Ramos (cell line): ENCODE results near the gene FSHR.

Experiments used
- in situ Hi-C: fragments of 300-500 bp; cut with MboI; formaldehyde crosslinking; loops from one replicate; pipeline ENCODE4 v1.14.3; 2022; ENCODE audit warnings: low sequenced_read_pairs; ENCODE audit not compliant: unreplicated experiment

FSHR gene

DNA sequence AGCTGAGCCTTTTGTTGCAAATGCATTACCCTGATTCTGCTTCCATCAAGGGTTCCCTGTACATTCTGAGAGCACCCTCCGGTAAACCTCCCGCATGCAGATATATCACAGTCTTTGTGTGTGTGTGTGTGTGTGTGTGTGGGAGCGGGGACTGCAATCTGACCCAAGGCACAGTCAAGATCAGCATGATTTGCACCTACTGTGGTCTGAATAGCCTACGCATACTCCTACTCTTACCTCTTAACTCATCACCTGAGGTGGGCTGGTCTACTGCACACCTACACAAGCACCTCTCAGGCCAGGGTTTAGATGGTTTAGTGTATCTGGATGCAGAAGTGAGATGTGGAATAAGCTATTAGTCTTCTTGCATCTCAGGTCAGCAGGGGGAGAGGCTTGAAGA lies 174.6 kb downstream of the FSHR start:
- in situ Hi-C loops: no loop called here

- in situ Hi-C loops: no loop called here
Observed at GRCh38 chr2:48978131-48978530, 176.2 kb downstream of the FSHR start.

- in situ Hi-C loops: no loop called here
Observed at GRCh38 chr2:48971801-48972200, 182.5 kb downstream of the FSHR start.

- in situ Hi-C loops: no loop called here
Observed at GRCh38 chr2:48968011-48968410, 186.3 kb downstream of the FSHR start.

- in situ Hi-C loops: no loop called here
Observed at GRCh38 chr2:48965204-48965603, 189.1 kb downstream of the FSHR start.

DNA sequence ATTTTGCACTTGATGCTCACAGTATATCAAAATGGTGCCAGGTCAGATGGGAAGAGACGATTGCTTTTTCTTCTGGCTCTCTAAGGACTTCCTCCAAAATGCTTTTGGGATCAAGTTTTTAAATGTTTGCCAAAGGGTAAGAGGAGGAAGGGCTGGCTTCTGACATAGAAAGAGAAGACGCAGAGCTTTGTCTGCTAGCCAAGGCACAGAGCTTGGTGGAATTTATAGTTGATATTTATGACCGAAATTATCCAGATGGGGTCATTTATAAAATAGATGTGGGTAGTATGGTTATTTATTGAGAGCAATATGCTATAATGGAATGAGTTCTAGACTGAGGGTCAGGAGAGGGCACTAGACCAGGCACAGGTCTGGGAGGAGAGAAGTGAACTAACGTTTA lies 193.3 kb downstream of the FSHR start:
- in situ Hi-C loops: no loop called here

- in situ Hi-C loops: no loop called here
Observed at GRCh38 chr2:48954935-48955334, 199.4 kb downstream of the FSHR start.

- in situ Hi-C loops: no loop called here
Observed at GRCh38 chr2:48954311-48954710, 200.0 kb downstream of the FSHR start.

- in situ Hi-C loops: no loop called here
Observed at GRCh38 chr2:48952614-48953013, 201.7 kb downstream of the FSHR start.

DNA sequence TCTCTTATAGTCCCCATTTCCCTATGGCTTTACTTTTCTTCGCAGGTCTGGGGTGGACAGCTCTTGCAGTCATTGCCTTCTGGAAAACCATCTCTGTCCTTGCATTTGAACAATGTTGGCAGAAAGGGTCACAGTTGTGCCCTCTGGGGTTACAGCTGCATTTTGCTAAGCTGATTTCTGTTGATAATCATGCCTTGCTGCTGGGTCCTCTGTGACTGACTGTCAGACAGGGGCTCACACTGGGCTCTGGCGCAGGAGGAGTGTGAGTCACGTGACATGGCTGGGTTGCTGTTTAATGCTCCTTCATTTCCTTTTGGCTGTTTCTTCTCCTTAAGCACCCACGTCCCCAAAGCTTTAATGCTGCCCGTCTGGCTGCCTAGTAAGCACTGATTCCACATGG lies 202.2 kb downstream of the FSHR start:
- in situ Hi-C loops: no loop called here

GRCh38 chr2:48948400-48949125 lies 205.8 kb downstream of the FSHR start:
- in situ Hi-C loops: loop anchor here (10.0 kb wide), 1 partner anchor 1456 kb away; no protein-coding TSS in a partner anchor

DNA sequence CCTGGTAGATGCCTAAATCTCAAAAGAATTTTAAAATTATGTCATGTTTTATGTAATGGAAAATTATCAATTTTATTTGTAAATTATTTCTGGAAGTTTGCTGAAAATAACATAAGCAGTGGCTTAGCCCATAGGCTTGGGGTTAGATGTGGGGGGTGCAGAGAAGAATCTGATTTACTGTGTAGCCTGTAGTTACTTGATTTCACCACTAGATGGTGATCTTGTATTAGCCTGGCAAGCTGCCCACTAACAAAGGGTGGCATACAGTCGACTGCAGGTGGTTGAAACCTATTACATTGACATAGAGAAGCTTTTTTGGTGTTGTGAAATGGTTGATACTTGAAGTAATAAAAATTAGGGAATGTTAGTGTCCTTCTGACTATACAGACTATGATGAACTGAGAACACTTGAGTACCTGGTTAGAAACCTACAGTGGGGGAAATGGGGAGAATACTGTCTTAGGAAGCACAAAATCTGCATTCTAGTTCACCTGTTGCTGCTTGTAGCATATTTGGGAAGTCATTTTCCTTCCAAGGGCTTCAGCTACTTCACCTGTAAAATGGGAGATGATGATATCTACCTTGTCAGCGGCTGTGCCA lies 207.8 kb downstream of the FSHR start:
- in situ Hi-C loops: loop anchor here (10.0 kb wide), 1 partner anchor 1458 kb away; no protein-coding TSS in a partner anchor

DNA sequence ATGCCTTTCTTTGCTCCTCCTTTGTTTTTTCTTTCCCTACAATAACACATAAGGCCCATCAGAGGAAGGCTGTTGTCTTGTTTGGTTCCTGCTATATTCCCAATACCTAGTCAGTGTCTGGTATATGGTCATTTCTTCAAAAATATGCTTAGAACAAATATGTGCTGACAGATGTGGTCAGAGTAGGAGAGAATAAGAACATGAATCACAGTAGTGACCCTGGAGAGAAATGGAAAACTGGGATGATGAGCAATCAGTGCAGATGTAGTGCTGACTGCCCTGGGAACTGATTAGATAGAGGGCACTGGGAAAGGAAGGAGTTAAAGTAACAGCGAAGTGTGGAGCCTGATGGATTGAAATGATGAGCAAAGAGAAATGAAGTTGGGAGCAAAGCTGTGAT lies 209.4 kb downstream of the FSHR start:
- in situ Hi-C loops: loop anchor here (10.0 kb wide), 1 partner anchor 1460 kb away; no protein-coding TSS in a partner anchor

GRCh38 chr2:48943436-48943835 lies 210.9 kb downstream of the FSHR start:
- in situ Hi-C loops: loop anchor here (10.0 kb wide), 1 partner anchor 1461 kb away; no protein-coding TSS in a partner anchor

GRCh38 chr2:48941908-48942307 lies 212.4 kb downstream of the FSHR start:
- in situ Hi-C loops: loop anchor here (10.0 kb wide), 1 partner anchor 1463 kb away; no protein-coding TSS in a partner anchor

DNA sequence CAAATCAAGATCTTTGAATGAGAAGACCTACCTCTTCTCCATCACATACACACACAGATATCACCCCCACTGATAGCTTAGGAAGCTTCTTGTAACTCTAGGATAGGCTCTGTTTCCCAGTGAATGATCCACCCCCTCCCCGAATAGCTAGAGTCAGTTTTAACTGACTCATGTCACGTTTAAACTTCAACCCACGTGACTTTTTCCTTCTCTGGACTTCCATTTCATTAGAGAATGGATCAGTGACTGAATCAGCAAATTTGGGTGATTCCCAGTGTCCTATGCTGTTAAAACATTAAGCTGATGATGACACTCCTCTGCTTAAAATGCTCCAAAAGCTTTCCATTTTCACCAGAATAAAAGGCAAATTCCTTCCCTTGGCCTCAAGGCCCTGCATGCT lies 212.9 kb downstream of the FSHR start:
- in situ Hi-C loops: loop anchor here (10.0 kb wide), 1 partner anchor 1463 kb away; no protein-coding TSS in a partner anchor

DNA sequence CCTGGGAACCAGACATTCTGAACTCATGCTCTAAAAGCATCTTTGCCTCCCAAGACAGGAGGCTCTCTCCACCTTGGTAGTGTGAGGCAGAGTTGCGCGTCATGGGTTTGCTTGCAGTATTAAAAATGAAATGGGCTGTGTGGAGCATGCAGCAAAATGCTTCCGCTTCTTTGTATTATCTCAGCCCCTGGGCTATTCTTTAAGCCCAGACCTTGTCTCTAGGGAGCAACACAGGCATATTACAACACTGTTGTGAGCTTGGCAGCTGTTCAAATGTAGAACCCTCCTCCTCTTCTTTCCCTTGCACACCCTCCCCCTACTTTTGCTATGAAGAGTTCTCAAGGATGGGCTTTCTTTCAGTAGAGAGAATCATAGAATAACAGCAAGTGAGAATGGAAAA lies 213.7 kb downstream of the FSHR start:
- in situ Hi-C loops: loop anchor here (10.0 kb wide), 1 partner anchor 1464 kb away; no protein-coding TSS in a partner anchor

DNA sequence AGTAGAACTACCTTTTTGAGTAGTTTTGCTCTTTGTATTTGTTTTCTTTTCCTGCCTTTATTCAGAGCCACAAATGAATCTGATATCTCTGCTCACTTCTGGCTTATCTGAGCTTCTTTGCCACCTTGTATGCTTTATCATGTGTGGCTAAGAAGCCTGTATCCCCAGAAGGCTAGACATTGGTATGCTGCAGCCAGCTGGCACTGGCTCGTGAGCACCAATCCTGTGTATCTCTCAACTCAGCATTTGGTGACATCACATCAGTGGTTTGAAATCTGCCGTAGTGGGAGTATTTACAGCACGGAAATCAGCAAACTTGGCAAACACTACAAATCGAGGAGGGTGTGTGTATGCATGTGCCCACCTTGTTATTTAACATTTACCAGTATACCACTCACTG lies 215.1 kb downstream of the FSHR start:
- in situ Hi-C loops: no loop called here

DNA sequence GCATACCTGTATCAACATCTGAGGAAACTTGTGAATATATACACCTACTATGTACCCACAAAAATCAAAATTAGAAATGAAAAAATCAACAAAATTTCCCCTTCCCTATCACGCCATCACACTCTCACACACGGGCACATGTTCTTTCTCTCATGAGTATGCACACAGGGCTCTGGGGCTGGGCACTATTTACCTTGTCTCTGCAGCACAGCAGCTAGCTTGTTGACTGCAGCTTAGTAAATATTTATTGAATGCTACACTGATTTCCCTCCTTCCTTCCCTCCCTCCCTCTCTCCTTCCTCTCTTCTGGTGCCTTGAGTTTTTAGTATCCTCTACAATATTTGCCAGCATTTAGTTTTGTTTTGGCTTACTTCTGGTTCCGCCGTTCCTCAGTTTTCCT lies 216.1 kb downstream of the FSHR start:
- in situ Hi-C loops: no loop called here

GRCh38 chr2:48934807-48935206 lies 219.5 kb downstream of the FSHR start:
- in situ Hi-C loops: no loop called here

GRCh38 chr2:48933828-48934497 lies 220.4 kb downstream of the FSHR start:
- in situ Hi-C loops: no loop called here
